AG09319 (cell line): ENCODE results near the gene NDFIP2.
A peak's percentile ranks its signal among the peaks of the same experiment; 100 is the strongest.

Experiments used
- DNase-seq: peaks from one replicate; pipeline ENCODE4 v3.0.0-alpha.2; 2010; ENCODE audit warnings: low read depth; ENCODE audit errors: extremely low read depth
- CTCF ChIP-seq: IDR thresholded peaks from 2 replicates; pipeline ENCODE4 v1.5.1; 2011; ENCODE audit warnings: low read depth, mild to moderate bottlenecking, inconsistent platforms, low read length, moderate library complexity

NDFIP2 gene

DNA sequence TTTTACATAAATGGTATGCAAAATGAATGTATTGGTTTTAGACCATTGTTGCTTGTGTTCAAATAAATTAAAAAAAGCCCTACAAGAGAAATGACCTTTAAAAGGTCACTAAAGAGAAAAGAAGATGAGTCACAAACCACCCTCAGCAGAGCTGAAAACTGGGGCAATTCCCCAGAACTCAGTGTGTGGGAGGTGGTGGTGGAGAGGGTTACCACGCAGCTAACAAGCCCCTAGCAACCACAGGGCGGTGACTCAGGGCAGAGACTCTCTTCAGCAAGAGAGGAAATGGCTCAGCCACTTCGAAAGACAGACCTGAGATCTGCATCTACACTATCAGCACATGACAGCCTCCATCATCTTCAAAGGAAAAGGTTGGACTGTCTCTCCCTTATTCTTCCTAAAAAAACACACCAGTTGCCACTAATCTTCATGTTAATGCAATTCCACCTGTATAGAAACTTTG lies 29.4 kb upstream of the NDFIP2 start:
- no peak for TF ChIP-seq CTCF
- DNase-seq = peak; percentile 61

DNA sequence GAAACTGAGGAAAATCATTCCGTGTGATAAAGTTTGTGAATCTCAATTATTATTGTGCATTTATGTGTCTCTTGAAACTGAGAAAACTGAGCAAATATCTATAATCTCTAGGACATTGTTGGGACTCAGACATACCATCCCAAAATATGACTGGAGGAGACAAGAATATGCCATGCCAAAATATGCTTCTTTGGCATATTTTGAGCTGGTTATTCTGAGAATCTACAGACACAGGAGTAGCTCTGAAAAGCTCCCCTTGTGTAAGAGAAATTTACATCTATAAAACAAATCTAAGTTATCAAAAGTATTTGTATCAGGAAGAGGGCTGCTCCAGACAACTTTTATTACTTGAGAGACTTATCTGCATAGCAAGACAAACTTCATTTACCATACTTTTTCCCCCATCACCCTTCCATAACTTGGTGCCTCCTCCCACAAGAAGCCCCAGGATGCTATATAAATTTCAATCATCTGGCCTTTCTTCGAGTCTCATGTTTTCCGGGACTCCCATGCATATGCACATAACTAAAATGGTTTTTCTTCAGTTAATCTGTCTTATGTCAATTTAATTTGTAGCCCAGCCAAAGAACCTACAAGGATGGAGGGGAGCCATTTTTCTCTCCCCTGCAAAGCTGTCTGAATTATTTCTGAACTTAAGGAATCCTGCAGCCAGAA lies 28.6 kb upstream of the NDFIP2 start:
- no peak for TF ChIP-seq CTCF

GRCh38 chr13:79455331-79455730 lies 25.6 kb upstream of the NDFIP2 start:
- no peak for TF ChIP-seq CTCF
- no peak for DNase-seq

More for the DNA sequence above, 28.6 kb upstream of the NDFIP2 start:
- no peak for DNase-seq

- no peak for DNase-seq
- TF ChIP-seq CTCF = no peak
Measured at GRCh38 chr13:79456051-79456450, 24.9 kb upstream of the NDFIP2 start.

DNA sequence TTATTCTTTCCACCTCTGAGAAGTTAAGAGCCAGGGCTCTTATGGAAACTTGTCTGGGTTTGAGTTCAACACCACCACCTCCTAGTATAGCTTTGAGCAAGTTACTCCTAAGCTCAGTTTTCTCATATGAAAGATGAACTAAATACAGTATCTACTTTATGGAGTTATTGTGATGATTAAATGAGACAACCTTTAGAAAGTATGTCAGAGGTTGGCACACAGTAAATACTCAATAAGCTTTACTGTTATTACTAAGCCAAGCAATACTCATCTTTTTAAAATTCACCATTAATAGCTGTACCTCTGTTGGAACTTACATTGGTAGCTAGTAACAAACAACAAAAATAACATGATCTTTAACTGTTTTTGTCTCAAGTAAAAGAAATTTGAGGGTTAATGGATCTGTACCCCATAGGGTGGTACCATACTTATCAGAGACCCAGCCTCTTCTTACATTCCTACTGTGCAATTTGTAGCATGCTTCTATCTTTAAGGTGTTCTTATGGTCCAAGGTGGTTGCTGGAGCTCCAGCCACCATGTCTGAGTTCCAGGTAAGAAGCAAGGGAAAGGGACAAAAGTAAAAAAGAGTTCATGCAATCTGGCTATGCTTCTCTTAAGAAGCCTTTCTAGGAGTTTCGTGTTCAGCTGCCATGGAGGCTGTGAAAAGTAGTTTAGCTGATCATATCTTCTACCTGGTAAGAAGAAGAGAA lies 24.1 kb upstream of the NDFIP2 start:
- DNase-seq = no peak
- no peak for TF ChIP-seq CTCF

- TF ChIP-seq CTCF = no peak
- no peak for DNase-seq
Measured at GRCh38 chr13:79457390-79457789, 23.6 kb upstream of the NDFIP2 start.

- TF ChIP-seq CTCF = no peak
- peak; percentile 46 for DNase-seq
Measured at GRCh38 chr13:79457948-79458347, 23.0 kb upstream of the NDFIP2 start.
